Stimulated activated CD4-positive, alpha-beta T cell treated with anti-CD3 and anti-CD28 coated beads, TNF-alpha, amount 100 ng/mL, for 48 hours (primary cell): Measurements from ENCODE around the gene AIFM3.

ENCODE experiments used
- DNase-seq, 3 donors: peaks; one replicate each; pipeline ENCODE4 v3.0.0-alpha.2; 2020; ENCODE audit warnings: low read depth in 3 of 3

The AIFM3 gene

GRCh38 chr22:21026783-21027692 lies 60.0 kb downstream of the AIFM3 start:
- DNase-seq: no peak

- DNase-seq: no peak
These were observed 61.5 kb downstream of the AIFM3 start for GRCh38 chr22:21028277-21029251.

- no peak for DNase-seq
These were observed 62.5 kb downstream of the AIFM3 start for GRCh38 chr22:21029486-21030025.

- no peak for DNase-seq
These were observed 63.0 kb downstream of the AIFM3 start for GRCh38 chr22:21030032-21030431.
